ENCODE measurements around the gene GIPC1.

The GIPC1 gene

GRCh38 chr19:14435320-14436050, 60.4 kb downstream of the GIPC1 start:
- DNase-seq (ENCODE audit: low read depth in 3 of 3), result no peak

- no peak for DNase-seq (ENCODE audit: low read depth in 3 of 3)
Observed at GRCh38 chr19:14434543-14435319, 61.2 kb downstream of the GIPC1 start.

- peak in 2 of 3 experiments; percentile 50 to 60 for DNase-seq (ENCODE audit: low read depth in 3 of 3)
Observed at GRCh38 chr19:14433554-14434501, 62.1 kb downstream of the GIPC1 start.

GRCh38 chr19:14432791-14433553, 63.0 kb downstream of the GIPC1 start, which contains the start of gene PKN1:
PKN1 (plus strand) TSS chr19:14433306; CDS start chr19:14433522, 216 bp downstream.
- DNase-seq (ENCODE audit: low read depth in 3 of 3), result no peak

GRCh38 chr19:14430712-14431111, 65.2 kb downstream of the GIPC1 start:
- no peak for DNase-seq (ENCODE audit: low read depth in 3 of 3)

GRCh38 chr19:14428882-14429416, 67.0 kb downstream of the GIPC1 start:
- DNase-seq (ENCODE audit: low read depth in 3 of 3), result no peak

All from stimulated activated CD4-positive, alpha-beta T cell treated with anti-CD3 and anti-CD28 coated beads, TNF-alpha, amount 100 ng/mL, for 4 hours (primary cell).